Stimulated activated CD4-positive, alpha-beta T cell treated with anti-CD3 and anti-CD28 coated beads, Interleukin-4, amount 100 ng/mL, for 48 hours (primary cell): Measurements from ENCODE around the gene LGR4.
"Not testable (repeated sequence)": the region's sequence is repeated elsewhere in the genome, so short reads cannot be mapped to it uniquely, and the experiment has no call there.

Experiments used
- DNase-seq, 2 donors: peaks; one replicate each; pipeline ENCODE4 v3.0.0-alpha.2; 2020; ENCODE audit warnings: low read depth in 2 of 2

LGR4 gene

GRCh38 chr11:27458182-27458581 lies 14.4 kb downstream of the LGR4 start:
- no peak for DNase-seq

DNA sequence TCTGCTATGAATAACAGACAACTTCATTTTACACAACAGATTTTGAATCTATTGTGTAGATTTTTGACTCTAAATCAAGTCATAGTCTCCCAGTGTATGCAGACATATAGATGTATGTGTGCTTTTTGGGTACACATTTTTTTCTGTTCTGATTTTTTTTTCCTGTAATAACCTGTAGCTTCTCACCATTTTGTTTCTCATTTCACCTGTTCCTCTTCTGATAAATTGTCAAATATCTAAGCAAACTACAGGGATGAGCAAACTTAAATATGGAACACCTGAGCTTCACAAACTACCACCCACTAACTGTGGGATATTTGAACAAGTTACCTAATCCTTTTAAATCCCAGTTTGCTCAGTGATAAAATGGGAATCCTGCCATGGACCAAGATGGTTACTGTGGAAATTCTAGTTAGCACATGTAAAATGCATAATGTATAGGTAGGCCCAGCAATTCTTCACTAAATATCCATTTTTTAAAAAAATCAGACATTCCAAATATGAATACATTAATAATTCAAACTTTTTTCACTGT lies 15.7 kb downstream of the LGR4 start:
- no peak for DNase-seq

- DNase-seq = no peak
Measured at GRCh38 chr11:27456140-27456794, 16.3 kb downstream of the LGR4 start.

DNA sequence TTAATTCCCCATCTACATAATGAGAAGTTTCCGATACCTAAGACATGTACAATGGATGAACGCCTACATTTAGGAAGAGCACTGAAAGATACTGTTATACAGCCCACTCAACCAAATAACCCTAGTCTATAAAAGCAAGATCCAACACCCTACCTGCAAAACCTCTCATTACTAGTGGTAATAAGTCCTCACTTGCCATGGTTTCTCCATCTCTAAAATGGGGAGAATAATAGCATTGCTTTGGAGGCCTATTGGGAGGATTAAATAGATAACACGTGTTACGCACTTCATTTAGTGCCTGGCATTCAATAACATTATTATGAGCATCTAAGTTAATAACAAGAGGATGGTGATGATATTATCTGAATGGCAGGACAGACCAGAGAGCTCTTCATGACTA lies 16.9 kb downstream of the LGR4 start:
- no peak for DNase-seq

DNA sequence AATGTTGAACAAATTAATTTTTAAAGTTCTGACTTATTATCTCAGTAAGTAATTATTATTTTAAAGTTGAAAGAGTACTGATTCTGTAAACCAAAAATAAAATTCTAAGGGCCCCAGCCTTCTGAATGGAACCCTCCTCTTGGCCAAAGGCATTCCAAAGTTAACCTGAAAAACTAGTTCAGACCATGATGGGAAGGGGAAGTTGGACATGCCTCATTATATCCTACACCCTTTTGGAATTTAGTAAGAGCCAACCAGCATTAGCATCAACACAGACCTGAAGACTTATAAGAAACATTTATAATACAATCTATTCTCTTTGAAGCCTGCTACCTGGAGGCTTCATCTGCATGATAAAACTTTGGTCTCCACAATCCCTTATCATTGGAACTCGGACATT lies 18.9 kb downstream of the LGR4 start:
- DNase-seq = no peak

GRCh38 chr11:27452147-27452546 lies 20.4 kb downstream of the LGR4 start:
- no peak for DNase-seq

DNA sequence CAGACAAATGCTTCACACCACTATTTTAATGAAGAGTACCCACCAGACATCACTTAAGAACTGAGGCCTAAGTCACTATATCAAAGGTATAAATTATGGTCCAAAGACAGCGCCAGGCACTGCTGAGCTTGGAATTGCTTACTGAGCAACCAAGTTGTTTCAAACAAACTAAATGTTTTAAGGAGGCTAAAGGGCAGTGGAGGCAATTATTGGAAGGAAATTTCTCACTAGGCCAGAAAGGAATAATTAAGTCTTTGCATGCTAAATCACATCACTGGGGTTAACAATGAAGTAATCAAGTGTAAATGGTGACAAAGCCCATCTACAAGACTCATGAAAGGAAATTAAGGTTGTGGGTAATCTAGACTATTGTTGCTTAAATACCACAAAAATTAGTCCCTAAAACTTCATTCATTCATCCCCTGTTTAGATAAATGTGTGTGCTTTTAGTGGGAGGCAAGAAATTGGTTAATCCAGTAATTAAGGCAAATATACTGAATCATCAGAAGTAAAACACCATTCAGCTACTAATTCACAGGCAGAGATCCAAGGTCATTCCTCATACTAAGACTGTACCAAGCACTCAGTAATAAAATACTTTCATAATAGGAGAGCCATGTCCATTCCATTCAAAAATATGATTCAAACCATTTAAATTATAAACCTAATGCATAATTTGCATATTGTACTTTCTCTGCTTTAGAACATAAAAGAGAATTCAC lies 21.2 kb downstream of the LGR4 start:
- no peak for DNase-seq

GRCh38 chr11:27448184-27448540 lies 24.4 kb downstream of the LGR4 start:
- not testable (repeated sequence) for DNase-seq

DNA sequence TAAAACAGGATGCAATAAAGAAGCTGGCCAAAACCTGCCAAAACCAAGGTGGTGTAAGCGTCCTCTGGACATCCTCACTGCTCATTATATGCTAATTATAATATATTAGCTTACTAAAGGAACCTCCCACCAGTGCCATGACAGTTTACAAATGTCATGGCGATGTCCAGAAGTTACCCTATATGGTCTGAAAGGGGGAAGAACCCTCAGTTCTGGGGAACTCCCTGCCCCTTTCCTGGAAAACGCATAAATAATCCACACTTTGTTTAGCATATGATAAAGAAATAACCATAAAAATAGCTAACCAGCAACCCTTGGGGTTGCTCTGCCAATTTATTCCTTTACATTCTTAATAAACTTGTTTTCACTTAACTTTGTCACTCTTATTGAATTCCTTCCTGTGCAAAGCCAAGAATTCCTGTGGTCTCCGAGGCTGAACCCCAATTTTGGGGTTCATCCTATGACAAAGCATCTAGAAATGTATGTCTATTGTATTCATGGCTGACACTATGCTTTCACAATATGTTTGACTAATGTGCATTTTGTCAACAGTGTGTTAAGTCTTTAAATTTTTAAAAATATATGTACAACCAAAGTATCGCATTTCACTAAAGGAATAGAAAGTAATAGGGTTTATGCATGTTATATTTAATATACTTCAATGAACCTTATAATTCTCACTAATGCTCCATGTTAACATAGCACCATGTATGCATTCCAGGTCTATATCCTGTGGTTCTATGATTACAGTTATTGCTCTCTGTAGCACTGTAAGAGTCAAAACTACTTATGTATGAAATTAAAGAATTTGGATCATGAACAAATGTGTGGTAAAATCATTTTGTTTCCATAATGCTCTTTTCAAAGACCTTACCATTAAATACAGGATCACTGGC lies 25.1 kb downstream of the LGR4 start:
- no peak for DNase-seq

DNA sequence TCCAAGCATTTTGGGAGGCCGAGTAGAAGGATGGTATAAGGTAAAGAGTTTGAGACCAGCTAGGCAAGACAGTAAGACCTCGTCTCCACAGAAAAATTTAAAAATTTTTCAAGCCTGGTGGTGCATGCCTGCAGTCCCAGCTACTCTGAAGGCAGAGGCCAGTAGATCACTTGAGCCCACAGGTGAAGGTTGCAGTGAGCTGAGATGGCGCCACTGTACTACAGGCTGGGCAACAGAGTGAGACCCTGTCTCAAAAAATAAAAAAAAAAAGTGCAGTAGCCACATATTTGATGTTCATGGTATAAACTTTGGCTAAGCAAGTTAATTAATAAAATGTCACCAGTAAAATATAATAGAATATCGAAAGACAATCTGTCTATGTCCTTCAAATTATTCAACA lies 27.0 kb downstream of the LGR4 start:
- DNase-seq = no peak

- no peak for DNase-seq
Measured at GRCh38 chr11:27444801-27445215, 27.8 kb downstream of the LGR4 start.

GRCh38 chr11:27443746-27444507 lies 28.7 kb downstream of the LGR4 start:
- no peak for DNase-seq

- DNase-seq = no peak
Measured at GRCh38 chr11:27443227-27443626, 29.4 kb downstream of the LGR4 start.

DNA sequence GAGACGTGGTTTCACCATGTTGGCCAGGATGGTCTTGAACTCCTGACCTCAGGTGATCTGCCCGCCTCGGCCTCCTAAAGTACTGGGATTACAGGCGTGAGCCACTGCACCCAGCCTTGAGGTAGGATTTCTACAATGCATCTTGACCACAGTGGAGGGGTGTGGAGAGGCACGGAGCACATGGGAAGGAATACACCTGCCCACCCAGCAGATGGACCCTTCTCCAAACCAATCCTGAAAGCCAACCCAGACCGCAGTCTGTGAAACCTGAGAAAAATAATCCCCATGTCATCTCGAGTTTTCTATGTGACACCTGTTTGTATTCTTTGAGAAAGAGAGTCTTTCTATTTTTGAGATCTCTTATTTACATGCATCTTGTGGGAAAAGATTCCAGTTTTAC lies 32.5 kb downstream of the LGR4 start:
- DNase-seq = no peak

DNA sequence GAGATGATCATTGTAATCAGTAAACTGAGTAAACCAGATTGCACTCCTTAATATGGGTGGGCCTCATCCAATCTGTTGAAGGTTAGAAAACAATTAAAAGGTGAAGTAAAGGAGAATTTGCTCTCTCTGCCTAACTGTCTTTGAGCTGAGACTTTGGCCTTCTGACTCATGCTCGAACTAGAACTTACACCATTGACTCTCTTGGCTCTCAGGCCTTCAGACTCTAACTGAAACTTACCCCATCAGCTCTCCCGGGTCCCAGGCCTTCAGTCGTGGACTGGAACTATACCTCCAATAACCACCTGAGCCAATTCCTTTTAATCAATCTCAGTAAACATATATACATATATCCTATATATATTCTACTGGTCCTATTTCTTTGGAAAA lies 34.0 kb downstream of the LGR4 start:
- no peak for DNase-seq

DNA sequence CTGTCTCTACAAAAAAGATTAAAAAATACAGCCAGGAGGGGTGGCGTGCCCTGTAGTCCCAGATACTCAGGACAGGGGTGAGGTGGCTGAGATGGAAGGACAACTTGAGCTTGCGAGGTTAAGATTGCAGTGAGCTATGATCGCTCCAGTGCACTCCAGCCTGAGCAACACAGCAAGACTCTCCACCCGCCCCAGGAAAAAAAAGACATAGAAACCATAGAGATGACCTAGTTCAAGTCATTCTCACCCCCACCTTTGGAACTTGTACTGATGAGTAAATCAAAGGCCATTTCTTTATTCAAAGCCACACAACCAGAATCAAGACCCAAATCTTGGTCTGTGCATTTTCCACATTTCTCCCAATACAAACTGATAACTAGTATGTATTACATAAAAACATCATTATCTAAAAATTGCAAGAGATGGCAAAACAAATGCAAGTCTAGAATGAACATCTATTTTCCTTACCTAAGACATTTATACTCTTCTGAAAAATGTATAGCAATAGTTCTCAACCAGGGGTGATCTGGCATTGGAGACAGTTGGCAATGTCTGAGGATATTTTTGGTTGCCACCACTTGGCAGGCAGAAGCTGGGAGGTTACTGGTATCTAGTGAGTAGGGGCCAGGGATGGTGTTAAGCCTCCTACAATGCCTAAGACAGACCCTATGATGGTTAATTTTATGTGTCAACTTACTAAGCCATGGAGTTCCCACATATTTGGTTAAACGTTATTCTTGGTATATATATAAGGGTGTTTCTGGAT lies 34.6 kb downstream of the LGR4 start:
- DNase-seq = no peak

DNA sequence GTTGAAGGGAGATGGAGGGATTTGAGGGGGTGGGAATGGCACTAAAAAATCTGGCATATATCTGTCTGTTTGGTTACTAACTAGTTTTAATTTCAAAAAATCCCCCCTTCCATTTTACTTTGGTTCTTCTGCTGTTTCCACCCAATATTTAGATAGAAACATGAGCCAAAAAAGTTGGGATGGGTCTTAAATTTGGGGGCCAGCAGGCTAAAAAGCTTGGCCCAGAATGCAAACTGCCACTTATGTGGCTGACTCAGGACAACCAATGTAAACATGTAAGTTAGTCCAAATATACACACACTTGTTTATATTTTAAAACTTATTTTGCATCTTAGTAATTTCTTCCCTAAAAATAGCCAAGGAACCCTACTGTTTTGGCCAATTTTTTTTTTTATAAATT lies 35.7 kb downstream of the LGR4 start:
- no peak for DNase-seq

GRCh38 chr11:27433742-27434141 lies 38.8 kb downstream of the LGR4 start:
- no peak for DNase-seq

DNA sequence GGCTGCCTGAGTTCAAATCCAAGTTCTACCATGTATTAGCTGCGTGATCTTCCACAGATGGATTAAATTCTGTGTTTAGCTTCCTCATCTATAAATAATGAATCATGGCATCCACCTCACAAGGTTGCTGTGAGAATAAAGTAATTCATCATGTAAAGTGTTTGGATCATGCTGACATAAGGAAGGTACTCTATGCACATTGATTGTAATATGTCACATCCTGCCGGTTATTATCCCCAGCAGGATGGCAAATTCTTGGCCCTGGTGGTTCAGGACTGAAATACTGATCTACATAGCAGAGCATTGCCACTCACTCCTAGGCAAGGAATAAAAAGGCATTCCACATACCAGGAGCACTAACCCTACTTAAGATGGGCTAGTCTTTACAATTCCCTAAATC lies 40.8 kb downstream of the LGR4 start:
- no peak for DNase-seq

DNA sequence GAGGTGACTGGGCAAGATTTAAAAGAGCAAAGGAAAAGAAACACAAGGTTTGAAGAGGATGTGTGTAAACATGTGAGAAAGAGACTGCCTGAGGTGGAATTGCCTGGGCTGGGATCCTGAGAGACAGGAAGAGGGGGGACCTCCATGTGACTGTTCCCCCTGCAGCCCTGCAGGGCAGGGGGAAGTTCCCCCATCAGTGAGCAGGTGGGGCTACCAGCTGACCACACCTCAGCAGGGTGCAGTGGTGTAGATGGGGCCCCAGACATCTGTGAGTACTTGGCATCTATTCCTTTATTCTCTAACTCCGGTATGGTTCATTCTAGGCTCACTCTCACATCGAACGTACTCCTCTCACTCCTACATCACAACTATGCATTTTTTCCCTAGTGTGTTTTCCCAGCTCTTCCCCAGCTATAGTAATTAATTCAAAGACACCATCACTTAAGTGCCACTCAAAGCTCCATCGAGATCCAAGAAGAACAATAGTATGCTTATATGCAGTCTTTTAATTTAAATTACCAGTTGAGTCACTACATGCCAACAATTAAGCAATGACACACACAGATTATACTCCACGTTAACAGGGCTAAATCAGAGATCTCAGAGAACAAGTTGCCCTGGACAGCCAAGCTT lies 42.7 kb downstream of the LGR4 start:
- DNase-seq = no peak
